Bronchial epithelial cell (primary cell): Measurements from ENCODE around the gene SHROOM4. TPM values are rescaled to one million over a fixed set of nuclear protein-coding genes. Genes with fewer than 3 reads are reported as not detected.

Source experiments
- DNase-seq: peaks from one replicate; pipeline ENCODE4 v3.0.0-alpha.2; 2010; ENCODE audit warnings: low read depth
- FAIRE-seq: peaks from 2 replicates; lab custom pipeline; 2011; peaks lifted over from hg19 to GRCh38; lab: Jason Lieb, UNC
- H3K27me3 ChIP-seq: 2 replicates; pipeline ENCODE4 v1.5.1; 2011; ENCODE audit warnings: low read length; ENCODE audit not compliant: control insufficient read depth, insufficient read depth
- H3K36me3 ChIP-seq: 2 replicates; pipeline ENCODE4 v1.5.1; 2011; ENCODE audit warnings: low read length; ENCODE audit not compliant: control insufficient read depth, insufficient read depth
- H3K4me3 ChIP-seq: 2 replicates; pipeline ENCODE4 v1.5.1; 2011; ENCODE audit warnings: mild to moderate bottlenecking, low read depth, low read length, control low read depth
- CTCF ChIP-seq: IDR thresholded peaks from 2 replicates; pipeline ENCODE4 v1.5.1; 2011; ENCODE audit warnings: mild to moderate bottlenecking, moderate library complexity, low read length, control low read depth, inconsistent platforms; ENCODE audit not compliant: insufficient read depth, severe bottlenecking
- total RNA-seq: library from RNA; depleted of rRNA; stranded (reverse); fragments of >200 nt; gene quantifications from 2 replicates; pipeline ENCODE4 v1.2.1, GENCODE V29; 2014

Gene SHROOM4
- total RNA-seq, 1 donor from 2014 or later: 0.26 TPM

- no peak for FAIRE-seq
- DNase-seq: no peak
- Histone ChIP-seq H3K4me3 (no peak overlapping the region), H3K27me3 (no peaks in the 10 kb centered on the region), H3K36me3 (no peaks in the 10 kb centered on the region)
- no peak for TF ChIP-seq CTCF
Observed at GRCh38 chrX:50712777-50713176, 101.2 kb downstream of the SHROOM4 start.

DNA sequence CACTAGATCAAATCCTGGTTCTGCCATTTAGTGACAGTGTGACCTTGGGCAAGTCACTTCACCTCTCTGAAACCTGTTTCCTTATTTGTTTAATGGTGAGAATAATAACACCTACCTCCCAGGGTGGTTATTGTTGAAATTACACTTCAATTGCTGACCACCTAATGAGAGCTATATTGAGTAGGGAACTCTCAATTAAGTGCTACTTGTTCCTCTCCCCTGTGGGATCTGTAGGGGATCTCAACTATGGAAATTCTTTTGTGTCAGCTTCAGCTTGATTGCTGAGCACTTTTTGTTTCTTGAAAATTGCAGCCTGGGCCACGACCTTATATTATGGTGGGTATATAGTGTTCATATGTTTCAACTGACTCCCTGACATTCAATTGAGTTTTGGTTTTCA lies 102.1 kb downstream of the SHROOM4 start:
- DNase-seq (no peak), FAIRE-seq (no peak)
- Histone ChIP-seq H3K27me3 (no peaks in the 10 kb centered on the region), H3K4me3 (no peak overlapping the region), H3K36me3 (no peaks in the 10 kb centered on the region)
- no peak for TF ChIP-seq CTCF

DNA sequence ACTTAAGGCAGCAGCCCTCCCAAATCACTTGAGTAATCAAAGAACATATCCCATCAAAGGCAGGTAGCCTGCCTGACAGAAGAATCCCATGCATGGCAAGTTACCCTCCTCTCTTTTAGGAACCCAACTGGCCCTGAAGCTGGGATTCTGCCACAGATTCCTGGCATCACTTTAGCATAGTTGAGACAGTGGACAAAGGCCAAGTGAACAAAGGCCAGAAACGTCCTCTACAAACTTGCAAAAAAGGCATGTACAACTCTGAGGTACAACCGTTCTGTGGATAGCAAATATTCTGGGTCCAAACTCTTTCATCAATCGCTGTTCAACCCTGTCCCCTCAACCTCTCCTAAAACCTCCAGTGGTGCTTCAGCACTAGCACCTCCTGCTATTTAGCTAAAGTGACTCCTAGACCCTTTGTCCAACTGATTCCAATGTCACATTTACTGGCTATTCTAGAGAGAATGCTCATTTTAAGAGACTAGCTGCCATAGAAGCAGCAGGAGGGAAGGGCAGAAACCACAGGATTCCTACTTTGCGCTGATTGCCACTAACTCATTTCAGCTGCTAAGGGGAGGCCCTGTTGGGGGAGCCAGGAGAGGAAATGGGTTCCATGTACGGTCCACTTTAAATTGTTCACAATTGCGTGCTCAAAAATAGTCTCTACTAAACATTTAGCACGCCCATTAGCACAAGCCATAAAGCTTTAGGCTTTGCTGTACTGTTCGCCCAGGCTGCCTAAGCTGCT lies 105.9 kb downstream of the SHROOM4 start:
- no peak for DNase-seq
- Histone ChIP-seq H3K27me3 (no peaks in the 10 kb centered on the region), H3K4me3 (no peak overlapping the region), H3K36me3 (no peaks in the 10 kb centered on the region)
- no peak for FAIRE-seq
- no peak for TF ChIP-seq CTCF

GRCh38 chrX:50707405-50707804 lies 106.6 kb downstream of the SHROOM4 start:
- Histone ChIP-seq H3K4me3 (no peak overlapping the region), H3K27me3 (no peaks in the 10 kb centered on the region), H3K36me3 (no peaks in the 10 kb centered on the region)
- FAIRE-seq (no peak), DNase-seq (peak; percentile 31)
- TF ChIP-seq CTCF: no peak

- Histone ChIP-seq H3K27me3 (no peaks in the 10 kb centered on the region), H3K4me3 (no peak overlapping the region), H3K36me3 (no peaks in the 10 kb centered on the region)
- no peak for FAIRE-seq
- no peak for DNase-seq
- TF ChIP-seq CTCF: no peak
Observed at GRCh38 chrX:50705042-50705441, 109.0 kb downstream of the SHROOM4 start.

- Histone ChIP-seq H3K4me3 (no peak overlapping the region), H3K27me3 (no peaks in the 10 kb centered on the region), H3K36me3 (no peaks in the 10 kb centered on the region)
- TF ChIP-seq CTCF: no peak
- no peak for DNase-seq
- no peak for FAIRE-seq
Observed at GRCh38 chrX:50704360-50704759, 109.6 kb downstream of the SHROOM4 start.
